ENCODE data around the gene SLC22A15. TPM values are rescaled to one million over a fixed set of nuclear protein-coding genes. Genes with fewer than 3 reads are reported as not detected.
A peak's percentile ranks its signal among the peaks of the same experiment; 100 is the strongest.
"Not testable (repeated sequence)": the region's sequence is repeated elsewhere in the genome, so short reads cannot be mapped to it uniquely, and the experiment has no call there.

Gene SLC22A15
- total and polyA plus RNA-seq, 5 donors from 2014 or later, result 0.03 to 0.17 TPM; not detected in 3

DNA sequence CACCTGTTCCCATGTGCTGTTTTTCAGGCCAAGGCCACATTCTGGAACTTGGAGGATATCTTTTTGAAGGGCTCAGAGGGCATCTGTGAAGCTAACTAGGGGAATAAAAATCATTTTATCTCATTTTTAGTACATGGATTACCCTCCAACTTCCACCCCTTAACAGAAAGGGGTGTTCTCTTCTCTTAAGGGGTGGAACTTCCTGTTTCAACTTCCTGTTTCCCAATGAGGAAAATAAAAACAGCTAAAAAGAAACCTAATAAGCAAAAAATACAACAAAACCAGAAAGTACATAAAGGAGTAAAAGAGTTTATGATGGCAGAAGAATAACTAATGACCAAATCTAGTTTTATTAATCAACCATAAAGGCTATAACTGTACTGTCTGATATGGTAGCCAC is 24.8 kb upstream of the SLC22A15 start:
- Mint-ChIP-seq H3K4me3 (no peak overlapping the region), H3K36me3 (no peaks in the 10 kb centered on the region), H3K4me1 (no peaks in the 10 kb centered on the region), H3K9me3 (peaks cover 0 to 4% (median 0%) of the 10 kb centered on the region in 7 donors), H3K27ac (no peak overlapping the region), H3K27me3 (peaks cover 9% of the 10 kb centered on the region)
- peaks cover 8% of the 10 kb centered on the region for H3K27me3 ChIP-seq (ENCODE audit: control insufficient read depth, insufficient read depth, low read length)
- no peak overlapping the region for H3K27ac ChIP-seq (ENCODE audit: insufficient read depth, low read length, poor library complexity, severe bottlenecking)
- H3K9me3 ChIP-seq (ENCODE audit: control insufficient read depth in 2 of 2, low read length in 2 of 2), result no peaks in the 10 kb centered on the region
- H3K36me3 ChIP-seq (ENCODE audit: control insufficient read depth, insufficient read depth, low read length), result no peaks in the 10 kb centered on the region
- H3K4me3 ChIP-seq (ENCODE audit: low read depth, low read length), result no peak overlapping the region
- DNase-seq, result no peak
- no peaks in the 10 kb centered on the region for H3K4me1 ChIP-seq (ENCODE audit: control insufficient read depth, insufficient read depth, low read length, poor library complexity, severe bottlenecking)
- no peak for ATAC-seq (ENCODE audit: low read depth in 2 of 2)

DNA sequence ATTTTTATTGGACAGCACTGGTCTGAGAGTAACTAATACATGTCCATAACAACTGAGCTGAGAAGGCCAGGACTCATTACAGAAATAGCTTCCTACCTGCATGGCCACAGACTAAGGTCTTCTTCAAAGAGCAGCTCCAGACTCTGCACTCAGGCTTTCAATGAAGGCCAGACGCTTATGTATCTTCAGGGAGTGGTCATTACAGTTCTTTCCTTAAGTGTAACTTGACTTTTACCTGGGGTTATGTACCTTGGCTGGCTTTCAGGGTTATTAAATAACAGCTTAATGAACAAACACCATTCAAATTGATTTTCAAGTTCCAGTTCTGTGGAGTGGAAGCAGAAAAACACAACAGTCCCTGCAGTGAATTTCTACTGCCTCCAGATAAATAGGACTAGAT is 23.8 kb upstream of the SLC22A15 start:
- Mint-ChIP-seq H3K27ac (no peak overlapping the region), H3K36me3 (no peaks in the 10 kb centered on the region), H3K4me3 (no peak overlapping the region), H3K27me3 (peaks cover 9% of the 10 kb centered on the region), H3K4me1 (no peaks in the 10 kb centered on the region), H3K9me3 (peaks cover 0 to 4% (median 0%) of the 10 kb centered on the region in 7 donors)
- peaks cover 9% of the 10 kb centered on the region for H3K27me3 ChIP-seq (ENCODE audit: control insufficient read depth, insufficient read depth, low read length)
- ATAC-seq (ENCODE audit: low read depth in 2 of 2) (no peak), DNase-seq (no peak)
- no peaks in the 10 kb centered on the region for H3K36me3 ChIP-seq (ENCODE audit: control insufficient read depth, insufficient read depth, low read length)
- no peaks in the 10 kb centered on the region for H3K4me1 ChIP-seq (ENCODE audit: control insufficient read depth, insufficient read depth, low read length, poor library complexity, severe bottlenecking)
- no peak overlapping the region for H3K4me3 ChIP-seq (ENCODE audit: low read depth, low read length)
- H3K9me3 ChIP-seq (ENCODE audit: control insufficient read depth in 2 of 2, low read length in 2 of 2), result no peaks in the 10 kb centered on the region
- H3K27ac ChIP-seq (ENCODE audit: insufficient read depth, low read length, poor library complexity, severe bottlenecking), result no peak overlapping the region

DNA sequence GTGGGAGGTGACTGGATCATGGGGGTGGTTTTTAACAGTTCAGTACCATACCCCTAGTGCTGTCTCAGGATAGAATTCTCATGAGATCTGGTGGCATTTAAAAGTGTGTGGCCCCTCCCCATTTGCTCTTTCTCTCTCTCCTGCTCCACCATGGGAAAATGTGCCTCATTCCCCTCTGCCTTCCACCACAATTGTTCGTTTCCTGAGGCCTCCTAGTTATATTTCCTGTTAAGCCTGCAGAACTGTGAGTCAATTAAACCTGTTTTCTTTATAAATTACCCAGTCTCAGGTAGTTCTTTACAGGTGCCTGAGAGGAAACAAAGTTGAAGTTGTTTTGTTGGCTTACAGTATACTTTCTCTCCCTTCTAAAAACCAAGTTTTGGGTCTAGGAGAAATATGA is 23.1 kb upstream of the SLC22A15 start:
- Mint-ChIP-seq H3K36me3 (no peaks in the 10 kb centered on the region), H3K27me3 (peaks cover 9% of the 10 kb centered on the region), H3K4me3 (no peak overlapping the region), H3K27ac (no peak overlapping the region), H3K9me3 (peaks cover 0 to 4% (median 0%) of the 10 kb centered on the region in 7 donors), H3K4me1 (no peaks in the 10 kb centered on the region)
- H3K27ac ChIP-seq (ENCODE audit: insufficient read depth, low read length, poor library complexity, severe bottlenecking), result no peak overlapping the region
- H3K27me3 ChIP-seq (ENCODE audit: control insufficient read depth, insufficient read depth, low read length), result peaks cover 9% of the 10 kb centered on the region
- no peak for DNase-seq
- H3K36me3 ChIP-seq (ENCODE audit: control insufficient read depth, insufficient read depth, low read length), result no peaks in the 10 kb centered on the region
- no peaks in the 10 kb centered on the region for H3K9me3 ChIP-seq (ENCODE audit: control insufficient read depth in 2 of 2, low read length in 2 of 2)
- no peak overlapping the region for H3K4me3 ChIP-seq (ENCODE audit: low read depth, low read length)
- no peaks in the 10 kb centered on the region for H3K4me1 ChIP-seq (ENCODE audit: control insufficient read depth, insufficient read depth, low read length, poor library complexity, severe bottlenecking)
- ATAC-seq (ENCODE audit: low read depth in 2 of 2), result no peak

- no peaks in the 10 kb centered on the region for H3K9me3 ChIP-seq (ENCODE audit: control insufficient read depth in 2 of 2, low read length in 2 of 2)
- H3K27ac ChIP-seq (ENCODE audit: insufficient read depth, low read length, poor library complexity, severe bottlenecking), result no peak overlapping the region
- no peaks in the 10 kb centered on the region for H3K4me1 ChIP-seq (ENCODE audit: control insufficient read depth, insufficient read depth, low read length, poor library complexity, severe bottlenecking)
- Mint-ChIP-seq H3K9me3 (peaks cover 0 to 2% (median 0%) of the 10 kb centered on the region in 7 donors), H3K4me3 (no peak overlapping the region), H3K27ac (no peak overlapping the region), H3K36me3 (no peaks in the 10 kb centered on the region), H3K4me1 (no peaks in the 10 kb centered on the region), H3K27me3 (peaks cover 15% of the 10 kb centered on the region)
- H3K36me3 ChIP-seq (ENCODE audit: control insufficient read depth, insufficient read depth, low read length), result no peaks in the 10 kb centered on the region
- ATAC-seq (ENCODE audit: low read depth in 2 of 2) (no peak), DNase-seq (no peak)
- H3K27me3 ChIP-seq (ENCODE audit: control insufficient read depth, insufficient read depth, low read length), result peaks cover 10% of the 10 kb centered on the region
- H3K4me3 ChIP-seq (ENCODE audit: low read depth, low read length), result no peak overlapping the region
Observed at GRCh38 chr1:115954684-115955083, 21.6 kb upstream of the SLC22A15 start.

- Mint-ChIP-seq H3K36me3 (no peaks in the 10 kb centered on the region), H3K9me3 (peaks cover 0 to 2% (median 0%) of the 10 kb centered on the region in 7 donors), H3K27me3 (peaks cover 10% of the 10 kb centered on the region), H3K27ac (no peak overlapping the region), H3K4me1 (no peaks in the 10 kb centered on the region), H3K4me3 (no peak overlapping the region)
- H3K9me3 ChIP-seq (ENCODE audit: control insufficient read depth in 2 of 2, low read length in 2 of 2), result no peaks in the 10 kb centered on the region
- DNase-seq (no peak), ATAC-seq (ENCODE audit: low read depth in 2 of 2) (no peak)
- no peaks in the 10 kb centered on the region for H3K36me3 ChIP-seq (ENCODE audit: control insufficient read depth, insufficient read depth, low read length)
- no peak overlapping the region for H3K27ac ChIP-seq (ENCODE audit: insufficient read depth, low read length, poor library complexity, severe bottlenecking)
- H3K27me3 ChIP-seq (ENCODE audit: control insufficient read depth, insufficient read depth, low read length), result peaks cover 10% of the 10 kb centered on the region
- no peak overlapping the region for H3K4me3 ChIP-seq (ENCODE audit: low read depth, low read length)
- no peaks in the 10 kb centered on the region for H3K4me1 ChIP-seq (ENCODE audit: control insufficient read depth, insufficient read depth, low read length, poor library complexity, severe bottlenecking)
Observed at GRCh38 chr1:115955228-115955627, 21.1 kb upstream of the SLC22A15 start.

- Mint-ChIP-seq H3K4me1 (no peaks in the 10 kb centered on the region), H3K27me3 (peaks cover 24% of the 10 kb centered on the region), H3K4me3 (no peak overlapping the region)
Observed at GRCh38 chr1:115958866-115959265, 17.4 kb upstream of the SLC22A15 start.

DNA sequence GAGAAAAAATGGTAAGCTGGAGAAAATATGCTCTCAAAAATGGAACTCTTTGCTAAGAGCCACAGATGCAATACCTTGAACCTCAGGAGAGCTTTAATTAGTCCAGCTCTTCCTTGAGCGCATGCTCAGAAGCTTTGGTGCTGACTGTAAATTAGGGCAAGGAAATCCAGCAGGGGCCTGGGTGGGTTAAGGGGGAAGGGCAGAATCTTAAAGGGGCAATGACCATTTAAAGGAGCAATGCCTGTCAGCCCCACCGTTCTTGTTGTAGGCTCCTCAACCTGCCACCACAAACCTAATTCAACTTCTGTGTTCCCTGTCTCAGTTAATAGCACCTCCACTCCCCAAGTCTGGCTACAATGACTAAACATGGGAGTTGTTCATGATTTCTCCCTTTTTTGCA is 6.8 kb upstream of the SLC22A15 start:
- no peaks in the 10 kb centered on the region for H3K4me1 Mint-ChIP-seq
- ATAC-seq (ENCODE audit: low read depth in 2 of 2), result no peak
- H3K27ac Mint-ChIP-seq, result no peak overlapping the region
- Histone ChIP-seq H3K36me3 (ENCODE audit: control insufficient read depth, insufficient read depth, low read length) (no peaks in the 10 kb centered on the region), H3K4me3 (ENCODE audit: low read depth, low read length) (no peak overlapping the region), H3K27me3 (ENCODE audit: control insufficient read depth, insufficient read depth, low read length) (peaks cover 9% of the 10 kb centered on the region), H3K27ac (ENCODE audit: insufficient read depth, low read length, poor library complexity, severe bottlenecking) (no peak overlapping the region), H3K4me1 (ENCODE audit: control insufficient read depth, insufficient read depth, low read length, poor library complexity, severe bottlenecking) (no peaks in the 10 kb centered on the region), H3K9me3 (ENCODE audit: control insufficient read depth in 2 of 2, low read length in 2 of 2) (no peaks in the 10 kb centered on the region)
- peaks cover 51% of the 10 kb centered on the region for H3K27me3 Mint-ChIP-seq
- peak in 1 of 3 donors; percentile 6 for DNase-seq
- no peaks in the 10 kb centered on the region for H3K36me3 Mint-ChIP-seq
- peaks cover 0 to 3% (median 0%) of the 10 kb centered on the region in 7 donors for H3K9me3 Mint-ChIP-seq
- no peak overlapping the region for H3K4me3 Mint-ChIP-seq

More at GRCh38 chr1:115958866-115959265, 17.4 kb upstream of the SLC22A15 start:
- no peak overlapping the region for H3K4me3 ChIP-seq (ENCODE audit: low read depth, low read length)
- no peaks in the 10 kb centered on the region for H3K9me3 ChIP-seq (ENCODE audit: control insufficient read depth in 2 of 2, low read length in 2 of 2)
- Mint-ChIP-seq H3K9me3 (peaks cover 0 to 3% (median 0%) of the 10 kb centered on the region in 7 donors), H3K27ac (no peak overlapping the region), H3K36me3 (no peaks in the 10 kb centered on the region)
- no peak for DNase-seq
- H3K27ac ChIP-seq (ENCODE audit: insufficient read depth, low read length, poor library complexity, severe bottlenecking), result no peak overlapping the region
- H3K27me3 ChIP-seq (ENCODE audit: control insufficient read depth, insufficient read depth, low read length), result peaks cover 15% of the 10 kb centered on the region
- H3K4me1 ChIP-seq (ENCODE audit: control insufficient read depth, insufficient read depth, low read length, poor library complexity, severe bottlenecking), result no peaks in the 10 kb centered on the region
- H3K36me3 ChIP-seq (ENCODE audit: control insufficient read depth, insufficient read depth, low read length), result no peaks in the 10 kb centered on the region
- ATAC-seq (ENCODE audit: low read depth in 2 of 2), result no peak

DNA sequence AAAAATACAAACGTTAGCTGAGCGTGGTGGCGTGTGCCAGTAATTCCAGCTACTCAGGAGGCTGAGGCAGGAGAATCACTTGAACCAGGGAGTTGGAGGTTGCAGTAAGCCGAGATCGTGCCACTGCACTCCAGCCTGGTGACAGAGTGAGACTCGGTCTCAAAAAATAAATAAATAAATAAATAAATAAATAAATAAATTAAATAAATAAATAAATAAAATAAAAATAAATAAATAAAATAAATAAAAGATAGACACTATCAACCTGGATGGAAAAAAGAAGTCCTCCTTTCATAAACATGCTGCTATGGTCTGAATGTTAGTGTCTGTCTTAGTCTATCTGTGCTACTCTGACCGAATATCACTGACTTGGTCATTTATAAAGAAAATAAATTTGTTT is 4.5 kb upstream of the SLC22A15 start:
- H3K36me3 Mint-ChIP-seq; H3K4me3 ChIP-seq (ENCODE audit: low read depth, low read length); H3K9me3 Mint-ChIP-seq; H3K9me3 ChIP-seq (ENCODE audit: control insufficient read depth in 2 of 2, low read length in 2 of 2); H3K27ac ChIP-seq (ENCODE audit: insufficient read depth, low read length, poor library complexity, severe bottlenecking); H3K4me1 ChIP-seq (ENCODE audit: control insufficient read depth, insufficient read depth, low read length, poor library complexity, severe bottlenecking); ATAC-seq (ENCODE audit: low read depth in 2 of 2); H3K4me3 Mint-ChIP-seq; DNase-seq; H3K36me3 ChIP-seq (ENCODE audit: control insufficient read depth, insufficient read depth, low read length); H3K4me1 Mint-ChIP-seq; H3K27ac Mint-ChIP-seq: not testable (repeated sequence)
- H3K27me3 Mint-ChIP-seq, result peaks cover 54% of the 10 kb centered on the region
- peaks cover 19% of the 10 kb centered on the region for H3K27me3 ChIP-seq (ENCODE audit: control insufficient read depth, insufficient read depth, low read length)
